ENCODE data around the gene DAB1.

GRCh38 chr1:57360846-57361407, 62.9 kb downstream of the DAB1 start:
- TF ChIP-seq CTCF (IDR thresholded peaks at IDR 0.05; ENCODE audit: insufficient read depth, low read depth, low read length) (no peak), EZH2 (IDR thresholded peaks at IDR 0.05; ENCODE audit: insufficient read depth, low read length) (no peak)

All from astrocyte (in vitro differentiated cells and primary cell).